ENCODE results near the gene FCN2. TPM values are rescaled to one million over a fixed set of nuclear protein-coding genes. Genes with fewer than 3 reads are reported as not detected.

Gene FCN2
- total RNA-seq, 1 donor from 2014 or later = 0.30 TPM

DNA sequence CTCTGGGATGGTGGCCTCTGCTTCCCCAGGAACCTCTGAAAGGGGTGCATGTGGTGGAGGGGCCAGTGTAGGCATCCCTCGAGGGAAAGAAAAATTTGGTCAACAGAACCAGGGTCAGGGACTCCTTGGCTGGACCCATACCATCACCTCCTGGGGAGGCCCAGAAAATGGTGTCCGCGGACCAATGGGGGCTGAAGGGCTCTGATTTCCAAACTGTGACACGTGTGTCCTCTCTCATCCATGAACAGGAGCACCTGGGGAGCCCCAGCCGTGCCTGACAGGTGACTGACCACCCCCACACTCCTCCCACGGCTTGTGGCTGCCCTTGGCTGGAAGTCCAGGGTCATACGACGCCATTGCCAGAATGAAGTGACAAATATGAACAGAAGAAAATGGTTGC, 3.9 kb downstream of the FCN2 start:
- DNase-seq (no peak), ATAC-seq (ENCODE audit: poor library complexity) (no peak)
- intact Hi-C loops (cut with DNase I) = no loop called here

DNA sequence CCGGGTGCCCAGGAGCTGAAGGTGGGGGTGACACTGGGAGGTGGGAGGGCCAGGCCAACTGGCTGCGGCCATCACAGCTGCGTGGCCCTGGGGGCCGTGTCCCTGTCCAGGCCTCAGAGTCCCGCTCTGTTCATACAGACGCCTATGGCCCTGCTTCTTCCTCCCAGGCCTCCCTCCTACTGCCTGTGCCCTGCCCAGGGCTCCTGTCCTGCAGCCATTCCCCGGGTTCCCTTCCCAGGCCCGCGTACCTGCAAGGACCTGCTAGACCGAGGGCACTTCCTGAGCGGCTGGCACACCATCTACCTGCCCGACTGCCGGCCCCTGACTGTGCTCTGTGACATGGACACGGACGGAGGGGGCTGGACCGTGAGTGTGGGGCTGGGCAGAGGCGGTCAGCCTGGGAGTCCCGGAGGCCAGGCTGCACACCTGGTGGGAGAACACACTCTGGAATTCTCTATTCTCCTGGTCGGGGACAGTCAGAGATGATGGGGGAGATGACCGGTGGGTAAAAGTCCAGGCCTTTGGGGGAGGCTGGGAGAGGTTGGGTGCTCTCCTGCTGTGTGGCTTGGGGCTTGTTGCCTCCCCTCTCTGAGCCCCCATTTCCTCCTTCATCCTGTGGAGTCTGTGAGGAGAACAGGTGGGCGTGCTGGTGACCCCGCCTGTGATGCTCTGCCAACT, 4.5 kb downstream of the FCN2 start:
- ATAC-seq (ENCODE audit: poor library complexity) (no peak), DNase-seq (no peak)
- intact Hi-C loops (cut with DNase I) = no loop called here

DNA sequence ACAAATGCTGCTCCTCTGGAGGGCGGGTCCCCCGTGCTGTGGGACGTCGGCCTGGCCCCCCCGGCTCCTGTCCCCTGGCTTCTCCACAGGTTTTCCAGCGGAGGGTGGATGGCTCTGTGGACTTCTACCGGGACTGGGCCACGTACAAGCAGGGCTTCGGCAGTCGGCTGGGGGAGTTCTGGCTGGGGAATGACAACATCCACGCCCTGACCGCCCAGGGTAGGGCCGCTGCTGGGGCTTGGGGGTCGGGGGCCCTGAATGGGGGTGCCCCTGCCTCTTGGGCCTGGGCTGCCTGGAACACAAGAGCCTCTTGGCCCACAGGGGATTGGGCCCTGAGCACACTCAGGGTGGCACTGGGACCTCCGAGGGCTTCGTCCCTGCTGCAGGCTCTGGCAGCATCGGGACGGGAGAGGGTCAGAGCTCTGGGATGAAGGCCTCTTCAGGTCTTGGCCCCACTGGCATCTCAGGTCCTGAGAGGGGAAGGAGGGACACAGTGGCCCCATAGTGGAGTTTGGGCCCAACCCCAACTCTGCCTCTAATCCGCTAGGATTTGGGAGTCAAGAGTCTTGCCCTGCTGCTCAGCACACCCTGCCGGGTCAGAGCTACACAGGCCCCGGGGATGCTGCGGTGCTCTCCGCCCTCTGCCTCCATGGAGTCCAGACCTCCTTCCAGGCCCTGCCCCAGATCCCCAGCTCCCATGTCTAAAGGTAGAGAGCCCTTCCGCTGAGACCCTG, 5.2 kb downstream of the FCN2 start:
- intact Hi-C loops (cut with DNase I) = no loop called here
- ATAC-seq (ENCODE audit: poor library complexity) = no peak

GRCh38 chr9:134886413-134886913, 5.9 kb downstream of the FCN2 start:
- no peak for DNase-seq
- intact Hi-C loops (cut with DNase I) = no loop called here
- no peak for ATAC-seq (ENCODE audit: poor library complexity)

More for the DNA sequence above, 5.2 kb downstream of the FCN2 start:
- DNase-seq = no peak

- DNase-seq (no peak), ATAC-seq (ENCODE audit: poor library complexity) (no peak)
- intact Hi-C loops (cut with DNase I) = no loop called here
These were observed 6.6 kb downstream of the FCN2 start for GRCh38 chr9:134887219-134887618.

GRCh38 chr9:134887686-134888602, 7.3 kb downstream of the FCN2 start:
- intact Hi-C loops (cut with DNase I) = no loop called here
- no peak for DNase-seq
- ATAC-seq (ENCODE audit: poor library complexity) = no peak

- intact Hi-C loops (cut with DNase I) = no loop called here
- ATAC-seq (ENCODE audit: poor library complexity) = no peak
These were observed 8.1 kb downstream of the FCN2 start for GRCh38 chr9:134888603-134889190.

GRCh38 chr9:134889386-134890154, 9.0 kb downstream of the FCN2 start:
- no peak for DNase-seq
- intact Hi-C loops (cut with DNase I) = loop anchor here (10.0 kb wide), 1 partner anchor 105 kb away; no protein-coding TSS in a partner anchor
- ATAC-seq (ENCODE audit: poor library complexity) = no peak

More at GRCh38 chr9:134888603-134889190, 8.1 kb downstream of the FCN2 start:
- DNase-seq = no peak

- intact Hi-C loops (cut with DNase I) = loop anchor here (10.0 kb wide), 1 partner anchor 105 kb away; no protein-coding TSS in a partner anchor
- ATAC-seq (ENCODE audit: poor library complexity) (no peak), DNase-seq (no peak)
These were observed 9.5 kb downstream of the FCN2 start for GRCh38 chr9:134890155-134890495.

- ATAC-seq (ENCODE audit: poor library complexity) = no peak
- intact Hi-C loops (cut with DNase I) = loop anchor here (10.0 kb wide), 1 partner anchor 106 kb away; no protein-coding TSS in a partner anchor
- no peak for DNase-seq
These were observed 10.4 kb downstream of the FCN2 start for GRCh38 chr9:134891053-134891452.

DNA sequence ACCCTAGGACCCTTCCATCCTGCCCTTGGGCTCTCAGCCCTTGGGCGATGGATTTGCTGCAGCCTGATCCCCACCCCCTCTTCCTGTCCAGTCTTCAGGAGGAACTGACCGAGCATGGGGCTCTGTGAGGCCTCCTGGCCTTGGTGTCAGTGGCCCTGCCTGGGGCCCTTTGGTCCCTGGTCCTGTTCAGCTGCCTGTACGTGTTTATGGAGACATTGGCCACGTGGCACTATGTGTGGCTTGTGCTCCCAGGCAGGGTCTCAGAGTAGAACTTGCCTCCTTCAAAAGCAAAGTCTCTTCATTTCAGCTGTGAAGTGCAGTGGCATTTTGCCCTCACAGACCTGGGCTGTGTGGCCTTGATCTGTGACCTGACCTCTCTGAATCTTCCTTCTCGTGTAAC, 11.1 kb downstream of the FCN2 start:
- intact Hi-C loops (cut with DNase I) = loop anchor here (10.0 kb wide), 1 partner anchor 107 kb away; no protein-coding TSS in a partner anchor
- ATAC-seq (ENCODE audit: poor library complexity) (no peak), DNase-seq (no peak)

GRCh38 chr9:134892221-134892620, 11.6 kb downstream of the FCN2 start:
- no peak for ATAC-seq (ENCODE audit: poor library complexity)
- no peak for DNase-seq
- intact Hi-C loops (cut with DNase I) = loop anchor here (10.0 kb wide), 1 partner anchor 107 kb away; no protein-coding TSS in a partner anchor

GRCh38 chr9:134892820-134893420, 12.3 kb downstream of the FCN2 start:
- intact Hi-C loops (cut with DNase I) = loop anchor here (10.0 kb wide), 1 partner anchor 108 kb away; no protein-coding TSS in a partner anchor
- DNase-seq = no peak
- no peak for ATAC-seq (ENCODE audit: poor library complexity)

DNA sequence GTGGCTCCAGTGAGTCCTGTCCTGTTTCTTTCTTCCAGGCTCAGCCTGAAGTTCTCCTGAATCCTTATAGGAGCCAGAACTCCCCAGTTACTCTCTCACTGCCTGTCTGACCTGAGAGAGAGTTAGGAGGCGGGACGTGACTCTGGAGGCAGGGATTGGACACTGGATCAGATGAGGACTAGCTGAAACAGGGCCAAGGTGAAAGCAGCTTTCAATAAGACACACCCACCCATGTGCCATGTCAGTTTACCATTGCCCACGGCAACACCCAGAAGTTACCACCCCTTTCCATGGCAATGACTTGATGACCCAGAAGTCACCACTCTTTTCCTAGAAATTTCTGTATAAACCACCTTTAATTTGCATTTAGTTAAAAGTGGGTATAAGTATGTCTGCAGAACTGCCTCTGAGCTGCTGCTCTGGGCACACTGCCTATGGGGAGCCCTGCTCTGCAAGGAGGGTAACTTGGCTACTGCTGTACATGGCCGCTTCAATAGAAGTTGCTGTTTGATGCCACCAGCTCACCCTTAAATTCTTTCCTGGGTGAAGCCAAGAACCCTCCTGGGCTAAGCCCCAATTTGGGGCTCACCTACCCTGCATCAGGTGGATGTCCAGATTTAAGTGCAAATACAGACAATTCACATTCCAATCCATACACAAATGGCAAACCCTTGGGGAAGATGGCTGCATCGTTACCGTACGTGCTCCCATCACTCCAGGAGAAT, 13.7 kb downstream of the FCN2 start:
- ATAC-seq (ENCODE audit: poor library complexity) = no peak
- intact Hi-C loops (cut with DNase I) = loop anchor here (10.0 kb wide), 1 partner anchor 109 kb away; no protein-coding TSS in a partner anchor

GRCh38 chr9:134895097-134895496, 14.5 kb downstream of the FCN2 start:
- ATAC-seq (ENCODE audit: poor library complexity) = no peak
- DNase-seq = no peak
- intact Hi-C loops (cut with DNase I) = loop anchor here (10.0 kb wide), 1 partner anchor 110 kb away; no protein-coding TSS in a partner anchor

More for the DNA sequence above, 13.7 kb downstream of the FCN2 start:
- DNase-seq = no peak

- DNase-seq = no peak
- intact Hi-C loops (cut with DNase I) = loop anchor here (10.0 kb wide), 1 partner anchor 111 kb away; no protein-coding TSS in a partner anchor
- no peak for ATAC-seq (ENCODE audit: poor library complexity)
These were observed 14.9 kb downstream of the FCN2 start for GRCh38 chr9:134895567-134895907.
